IPS-18c (cell line): ENCODE measurements around the gene RGS19.

Source experiments
- H3K4me3 ChIP-seq: 2 replicates; pipeline ENCODE4 v1.7.0; 2013; ENCODE audit warnings: low read depth, mild to moderate bottlenecking, low read length, moderate library complexity; ENCODE audit not compliant: insufficient read depth
- H3K9me3 ChIP-seq: one replicate; pipeline ENCODE4 v1.6.1; 2013; ENCODE audit warnings: mild to moderate bottlenecking, low read length, moderate library complexity; ENCODE audit not compliant: control insufficient read depth, insufficient read depth

The RGS19 gene

DNA sequence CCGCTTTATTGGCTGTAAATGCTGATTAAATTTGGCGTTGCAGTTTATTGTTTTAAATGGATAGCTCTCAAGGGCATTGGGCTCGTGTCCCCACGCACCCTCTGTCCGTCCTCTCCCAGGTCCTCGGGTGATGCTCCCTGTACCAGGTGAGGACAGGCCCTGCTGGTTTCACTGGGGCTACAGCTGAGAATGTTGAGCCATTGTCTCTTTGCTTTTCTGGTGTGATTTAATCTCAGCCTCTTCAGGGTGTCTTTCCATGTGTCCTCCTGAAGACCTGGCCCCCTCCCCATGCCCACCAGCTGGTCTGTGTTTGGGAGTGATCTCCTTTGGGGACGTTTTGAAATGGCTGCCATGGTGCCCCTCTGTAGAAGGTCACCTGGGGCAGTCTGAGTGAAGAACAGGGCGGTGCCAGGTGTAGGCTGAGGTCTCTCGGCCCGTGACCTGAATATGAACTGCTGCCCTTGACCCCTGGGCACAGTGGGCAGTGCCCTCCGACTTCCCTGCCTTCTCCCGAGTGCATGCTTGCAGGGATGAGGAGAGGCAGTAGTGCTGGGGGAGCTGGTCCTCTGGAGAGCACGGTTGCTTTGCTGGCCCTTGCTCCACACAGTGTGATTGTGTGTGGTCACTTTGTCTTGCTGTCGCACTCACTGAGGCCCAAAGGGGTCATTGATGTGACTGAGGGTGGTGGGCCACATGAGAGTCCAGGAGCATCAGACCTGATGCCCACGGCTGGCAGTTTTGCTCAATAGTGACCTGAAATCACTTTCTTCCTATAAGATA is 55.8 kb downstream of the RGS19 start:
- no peaks in the 10 kb centered on the region for H3K9me3 ChIP-seq
- H3K4me3 ChIP-seq = no peak overlapping the region
